Suprapubic skin (tissue), 4 donors: Measurements from ENCODE around the gene TEAD1. TPM values are rescaled to one million over a fixed set of nuclear protein-coding genes. Genes with fewer than 3 reads are reported as not detected.

Experiments
- DNase-seq, 2 donors: peaks; one replicate each; pipeline ENCODE4 v3.0.0-alpha.2; 2019; ENCODE audit warnings: low spot score in 2 of 2
- H3K27ac ChIP-seq: fragments of 200-600 bp; sonication (generic); one replicate; pipeline ENCODE4 v1.5.1; 2019
- H3K27me3 ChIP-seq: fragments of 200-600 bp; sonication (generic); one replicate; pipeline ENCODE4 v1.5.1; 2019
- H3K36me3 ChIP-seq: fragments of 200-600 bp; sonication (generic); one replicate; pipeline ENCODE4 v1.5.1; 2019
- H3K4me1 ChIP-seq: fragments of 200-600 bp; sonication (generic); one replicate; pipeline ENCODE4 v1.5.1; 2019
- H3K4me3 ChIP-seq: fragments of 200-600 bp; sonication (generic); one replicate; pipeline ENCODE4 v1.5.1; 2019; ENCODE audit warnings: mild to moderate bottlenecking
- H3K9me3 ChIP-seq: fragments of 200-600 bp; sonication (generic); one replicate; pipeline ENCODE4 v1.5.1; 2019
- EP300 ChIP-seq: sonication (generic); formaldehyde crosslinking; IDR thresholded peaks from one replicate; pipeline ENCODE4 v1.6.1; 2017; ENCODE audit warnings: antibody characterized with exemption
- POLR2A ChIP-seq, 2 donors: fragments of 450-650 bp; IDR thresholded peaks; one replicate each; pipeline ENCODE4 v1.6.1; 2017; ENCODE audit warnings: antibody characterized with exemption in 2 of 2, mild to moderate bottlenecking in 2 of 2, moderate library complexity in 2 of 2
- POLR2AphosphoS5 ChIP-seq, 3 donors: sonication (generic); formaldehyde crosslinking; IDR thresholded peaks; one replicate each; pipeline ENCODE4 v1.6.1; 2017; ENCODE audit warnings: antibody characterized with exemption in 3 of 3
- WGBS: methylation state at CpG from one replicate; pipeline ENCODE4 v1.1.5; 2018; 5-methylcytosine and 5-hydroxymethylcytosine counted together
- total RNA-seq, 4 donors: library from RNA; depleted of rRNA; stranded (reverse); fragments of >200 nt; gene quantifications; one replicate each; pipeline ENCODE4 v1.1.0, GENCODE V29; 2016
- TF ChIP-seq, protein P1 (sequence below), 2 donors: fragments of 200-600 bp in 1 of 2; fragments of 450-650 bp in 1 of 2; sonication (generic) in 1 of 2; IDR thresholded peaks; one replicate each; pipeline ENCODE4 v1.5.1; 2016 to 2019; ENCODE audit warnings: antibody characterized with exemption in 2 of 2, mild to moderate bottlenecking in 1 of 2, moderate library complexity in 1 of 2

The TEAD1 gene
- total RNA-seq, 4 donors from 2014 or later, result 60.3 to 84.8 (median 72.4) TPM

GRCh38 chr11:12906501-12906900, 232.3 kb downstream of the TEAD1 start:
- Histone ChIP-seq H3K4me1 (no peaks in the 10 kb centered on the region), H3K36me3 (peaks cover 20% of the 10 kb centered on the region), H3K27me3 (no peaks in the 10 kb centered on the region), H3K9me3 (no peaks in the 10 kb centered on the region), H3K4me3 (no peak overlapping the region), H3K27ac (no peak overlapping the region)
- WGBS, result 91% methylated on average over 4 of the region's 4 CpGs
- no peak for TF ChIP-seq EP300
- TF ChIP-seq, protein P1, sequence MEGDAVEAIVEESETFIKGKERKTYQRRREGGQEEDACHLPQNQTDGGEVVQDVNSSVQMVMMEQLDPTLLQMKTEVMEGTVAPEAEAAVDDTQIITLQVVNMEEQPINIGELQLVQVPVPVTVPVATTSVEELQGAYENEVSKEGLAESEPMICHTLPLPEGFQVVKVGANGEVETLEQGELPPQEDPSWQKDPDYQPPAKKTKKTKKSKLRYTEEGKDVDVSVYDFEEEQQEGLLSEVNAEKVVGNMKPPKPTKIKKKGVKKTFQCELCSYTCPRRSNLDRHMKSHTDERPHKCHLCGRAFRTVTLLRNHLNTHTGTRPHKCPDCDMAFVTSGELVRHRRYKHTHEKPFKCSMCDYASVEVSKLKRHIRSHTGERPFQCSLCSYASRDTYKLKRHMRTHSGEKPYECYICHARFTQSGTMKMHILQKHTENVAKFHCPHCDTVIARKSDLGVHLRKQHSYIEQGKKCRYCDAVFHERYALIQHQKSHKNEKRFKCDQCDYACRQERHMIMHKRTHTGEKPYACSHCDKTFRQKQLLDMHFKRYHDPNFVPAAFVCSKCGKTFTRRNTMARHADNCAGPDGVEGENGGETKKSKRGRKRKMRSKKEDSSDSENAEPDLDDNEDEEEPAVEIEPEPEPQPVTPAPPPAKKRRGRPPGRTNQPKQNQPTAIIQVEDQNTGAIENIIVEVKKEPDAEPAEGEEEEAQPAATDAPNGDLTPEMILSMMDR (IDR thresholded peaks at IDR 0.05), result no peak
- TF ChIP-seq POLR2A (IDR thresholded peaks at IDR 0.05), result no peak
- TF ChIP-seq POLR2AphosphoS5 (IDR thresholded peaks at IDR 0.05), result no peak
- DNase-seq, result no peak

- no peak for DNase-seq
- Histone ChIP-seq H3K4me1 (peaks cover 12% of the 10 kb centered on the region), H3K36me3 (no peaks in the 10 kb centered on the region), H3K4me3 (no peak overlapping the region), H3K27ac (no peak overlapping the region), H3K27me3 (no peaks in the 10 kb centered on the region), H3K9me3 (no peaks in the 10 kb centered on the region)
- no peak for TF ChIP-seq EP300
- TF ChIP-seq POLR2A (IDR thresholded peaks at IDR 0.05), result no peak
- TF ChIP-seq, protein P1 (IDR thresholded peaks at IDR 0.05), result no peak
- TF ChIP-seq POLR2AphosphoS5 (IDR thresholded peaks at IDR 0.05), result no peak
- WGBS, result 82% methylated on average over 2 of the region's 2 CpGs
Measured at GRCh38 chr11:12909879-12910278, 235.7 kb downstream of the TEAD1 start.

GRCh38 chr11:12914400-12914912, 240.2 kb downstream of the TEAD1 start:
- Histone ChIP-seq H3K27ac (peak overlapping the region; percentile 34), H3K27me3 (no peaks in the 10 kb centered on the region), H3K4me3 (no peak overlapping the region), H3K4me1 (peaks cover 16% of the 10 kb centered on the region), H3K36me3 (no peaks in the 10 kb centered on the region), H3K9me3 (no peaks in the 10 kb centered on the region)
- WGBS, result 28% methylated on average over 11 of the region's 11 CpGs
- TF ChIP-seq POLR2AphosphoS5 (IDR thresholded peaks at IDR 0.05) (peak in 1 of 3 donors; percentile 58), EP300 (no peak)
- TF ChIP-seq, protein P1 (IDR thresholded peaks at IDR 0.05), result peak in 1 of 2 donors; percentile 76
- DNase-seq, result peak in 1 of 2 donors; percentile 77

- Histone ChIP-seq H3K4me3 (no peak overlapping the region), H3K36me3 (no peaks in the 10 kb centered on the region), H3K27ac (peak overlapping the region; percentile 34), H3K4me1 (peaks cover 16% of the 10 kb centered on the region), H3K27me3 (no peaks in the 10 kb centered on the region), H3K9me3 (no peaks in the 10 kb centered on the region)
- WGBS, result 88% methylated on average over 7 of the region's 7 CpGs
- DNase-seq, result no peak
- no peak for TF ChIP-seq POLR2A (IDR thresholded peaks at IDR 0.05)
Measured at GRCh38 chr11:12915093-12915492, 240.9 kb downstream of the TEAD1 start.

GRCh38 chr11:12917822-12918221, 243.6 kb downstream of the TEAD1 start:
- Histone ChIP-seq H3K27me3 (no peaks in the 10 kb centered on the region), H3K4me3 (no peak overlapping the region), H3K4me1 (peaks cover 16% of the 10 kb centered on the region), H3K27ac (no peak overlapping the region), H3K9me3 (no peaks in the 10 kb centered on the region), H3K36me3 (no peaks in the 10 kb centered on the region)
- TF ChIP-seq EP300, result no peak
- TF ChIP-seq POLR2AphosphoS5 (IDR thresholded peaks at IDR 0.05), result no peak
- TF ChIP-seq, protein P1 (IDR thresholded peaks at IDR 0.05), result no peak
- no peak for TF ChIP-seq POLR2A (IDR thresholded peaks at IDR 0.05)
- DNase-seq, result no peak
- WGBS, result 83% methylated on average over 1 of the region's 1 CpG

DNA sequence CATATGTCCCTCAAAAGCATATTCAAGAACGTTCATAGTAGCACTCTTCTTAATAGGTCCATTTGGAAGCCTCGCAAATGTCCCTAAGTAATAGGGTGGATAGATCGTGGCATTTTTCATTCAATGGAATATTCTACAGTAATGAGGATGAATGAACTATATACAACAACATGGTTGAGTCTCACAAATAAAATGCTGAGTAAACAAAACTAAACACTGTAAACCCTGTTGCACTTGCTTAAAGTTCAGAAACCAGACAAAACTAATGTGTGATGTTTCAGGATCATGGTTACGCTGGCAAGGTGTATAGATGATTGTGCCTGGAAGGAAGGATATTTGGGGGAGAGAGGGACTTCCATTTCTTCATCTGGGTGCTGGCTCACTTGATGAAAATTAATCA, 244.4 kb downstream of the TEAD1 start:
- Histone ChIP-seq H3K4me1 (peaks cover 16% of the 10 kb centered on the region), H3K27ac (no peak overlapping the region)
- TF ChIP-seq POLR2AphosphoS5 (IDR thresholded peaks at IDR 0.05), result no peak
- TF ChIP-seq, protein P1 (IDR thresholded peaks at IDR 0.05), result no peak
- TF ChIP-seq EP300, result no peak
- no peak for TF ChIP-seq POLR2A (IDR thresholded peaks at IDR 0.05)

More for the DNA sequence above, 244.4 kb downstream of the TEAD1 start:
- no peaks in the 10 kb centered on the region for H3K36me3 ChIP-seq
- no peak for DNase-seq
- WGBS, result 93% methylated on average over 4 of the region's 4 CpGs
- H3K9me3 ChIP-seq, result no peaks in the 10 kb centered on the region
- H3K4me3 ChIP-seq, result no peak overlapping the region
- H3K27me3 ChIP-seq, result no peaks in the 10 kb centered on the region
